CD4-positive, alpha-beta T cell treated with Interleukin-21 for 1 hour (primary cell): ENCODE measurements around the gene MBNL3.

Experiments
- DNase-seq: peaks from one replicate; pipeline ENCODE4 v3.0.0-alpha.2; 2020

MBNL3 gene, protein sequence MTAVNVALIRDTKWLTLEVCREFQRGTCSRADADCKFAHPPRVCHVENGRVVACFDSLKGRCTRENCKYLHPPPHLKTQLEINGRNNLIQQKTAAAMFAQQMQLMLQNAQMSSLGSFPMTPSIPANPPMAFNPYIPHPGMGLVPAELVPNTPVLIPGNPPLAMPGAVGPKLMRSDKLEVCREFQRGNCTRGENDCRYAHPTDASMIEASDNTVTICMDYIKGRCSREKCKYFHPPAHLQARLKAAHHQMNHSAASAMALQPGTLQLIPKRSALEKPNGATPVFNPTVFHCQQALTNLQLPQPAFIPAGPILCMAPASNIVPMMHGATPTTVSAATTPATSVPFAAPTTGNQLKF

GRCh38 chrX:132488819-132489577 lies at the start of gene MBNL3:
Gene MBNL3 (minus strand): TSS chrX:132489038. CDS start chrX:132439611, 49,427 bp downstream.
- peak; percentile 73 for DNase-seq

- no peak for DNase-seq
These were observed 44.6 kb upstream of the MBNL3 start for GRCh38 chrX:132533409-132533808.

GRCh38 chrX:132532913-132533312 lies 44.1 kb upstream of the MBNL3 start:
- DNase-seq = no peak

GRCh38 chrX:132532097-132532496 lies 43.3 kb upstream of the MBNL3 start:
- no peak for DNase-seq

DNA sequence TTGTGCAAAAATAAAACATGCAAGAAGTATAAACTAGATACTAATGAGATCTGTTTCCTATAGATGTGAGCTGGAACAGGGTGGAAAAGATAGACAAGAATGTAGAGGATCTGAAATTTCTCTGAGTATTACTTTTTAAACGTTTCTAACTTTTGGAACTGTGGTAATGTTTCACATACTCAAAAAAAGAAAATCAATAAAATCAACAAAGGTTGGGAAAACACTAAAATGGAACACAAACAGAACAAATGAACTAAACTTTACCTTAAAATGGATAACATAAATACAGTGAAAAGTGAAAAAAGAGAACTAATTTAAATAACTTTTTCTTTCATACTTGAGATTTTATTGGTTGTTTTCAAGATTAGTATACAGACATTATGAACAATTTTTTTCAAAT lies 32.0 kb upstream of the MBNL3 start:
- no peak for DNase-seq

- DNase-seq = no peak
These were observed 31.4 kb upstream of the MBNL3 start for GRCh38 chrX:132520213-132520612.

DNA sequence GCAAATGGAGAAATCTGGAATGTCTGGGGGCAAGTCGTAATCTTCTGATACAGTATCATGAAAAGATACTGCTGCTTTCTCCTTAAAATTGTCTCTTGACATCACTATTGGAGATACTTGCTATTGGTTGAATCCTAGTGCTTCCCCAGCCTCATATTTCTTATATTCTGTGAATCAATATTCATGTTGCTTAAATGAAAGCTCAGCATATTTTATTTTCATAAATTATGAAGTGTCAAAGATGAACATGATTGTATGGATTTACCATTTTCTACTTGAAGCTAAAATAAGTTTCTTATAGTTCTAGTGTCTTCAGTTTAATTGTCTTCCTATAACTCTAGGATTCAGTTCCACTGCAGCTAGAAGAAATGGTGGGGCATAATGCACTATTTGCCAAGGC lies 29.6 kb upstream of the MBNL3 start:
- DNase-seq = no peak

DNA sequence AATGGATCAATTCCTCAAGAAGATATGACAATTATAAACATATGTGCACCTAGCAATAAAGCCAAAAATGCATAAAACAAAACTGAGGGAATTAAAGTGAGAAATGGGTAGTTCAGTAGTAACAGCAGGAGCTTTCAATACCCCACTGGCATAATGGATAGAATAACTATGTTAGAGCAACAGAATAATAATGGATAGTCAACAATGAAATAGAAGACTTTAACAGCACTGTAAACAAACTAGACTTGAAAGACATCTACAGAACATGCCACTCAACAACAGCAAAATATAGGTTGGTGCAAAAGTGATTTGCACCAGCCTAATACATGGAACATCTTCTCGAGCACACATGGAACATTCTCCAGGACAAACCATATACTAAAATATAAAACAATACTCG lies 20.0 kb upstream of the MBNL3 start:
- DNase-seq = no peak

- DNase-seq = no peak
These were observed 16.3 kb upstream of the MBNL3 start for GRCh38 chrX:132505116-132505515.

GRCh38 chrX:132504417-132504816 lies 15.6 kb upstream of the MBNL3 start:
- no peak for DNase-seq

DNA sequence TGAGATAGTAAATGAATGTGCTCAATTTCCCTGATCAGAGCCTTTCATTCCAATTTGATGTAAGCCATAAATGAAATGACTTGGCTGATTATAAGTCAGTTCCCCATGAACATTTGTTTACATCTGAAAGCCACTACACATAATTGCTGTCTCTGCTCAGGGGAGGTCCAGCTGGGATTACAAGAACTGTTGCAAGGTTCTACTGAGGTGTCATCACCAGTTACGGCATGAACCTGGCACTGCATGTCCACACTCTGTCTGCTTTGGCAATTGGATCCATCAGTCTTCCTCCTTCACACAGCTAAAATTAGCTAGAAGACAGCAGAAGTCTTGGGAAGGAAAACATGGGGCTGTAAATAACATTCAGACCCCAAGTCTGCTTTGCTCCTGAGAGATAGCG lies 12.8 kb upstream of the MBNL3 start:
- DNase-seq = no peak

DNA sequence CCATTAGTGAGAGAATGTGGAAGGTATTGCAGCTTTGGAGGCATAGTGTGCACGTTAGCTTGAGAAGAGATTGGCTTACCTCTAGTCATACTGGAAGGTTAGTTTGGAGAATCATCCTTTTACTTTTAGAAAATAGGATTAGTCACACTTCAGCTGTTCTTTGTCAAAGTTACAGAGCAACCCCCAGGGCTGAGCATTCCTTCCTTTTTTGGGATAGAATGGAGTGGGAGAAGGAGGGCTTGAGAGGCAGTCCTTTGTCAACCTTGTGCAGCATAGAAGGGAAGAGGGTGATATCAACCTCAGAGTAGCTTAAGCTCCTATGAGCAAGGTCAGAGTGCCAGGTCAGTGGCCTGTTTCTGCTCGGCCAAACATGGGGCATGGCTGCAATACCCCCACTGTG lies 8.6 kb upstream of the MBNL3 start:
- DNase-seq = no peak

DNA sequence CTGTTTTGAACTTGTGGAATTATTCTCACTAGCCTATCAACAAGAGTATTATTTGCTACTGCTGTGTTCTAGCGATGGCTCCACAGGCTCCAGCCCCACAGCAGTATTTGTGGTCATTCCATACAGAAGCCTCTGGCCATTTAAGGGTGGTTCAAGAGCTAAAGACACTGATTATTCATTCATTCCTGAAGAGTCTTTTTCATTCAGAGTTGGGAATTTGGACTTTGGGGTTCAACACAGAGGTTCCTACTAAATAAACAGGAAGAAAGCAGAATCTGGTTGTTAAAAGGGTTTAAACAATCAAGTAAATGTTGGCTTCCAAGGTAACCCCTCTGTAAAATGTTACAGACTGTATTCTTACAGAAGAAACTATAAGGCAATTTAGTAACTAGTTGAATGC lies 4.3 kb upstream of the MBNL3 start:
- no peak for DNase-seq

DNA sequence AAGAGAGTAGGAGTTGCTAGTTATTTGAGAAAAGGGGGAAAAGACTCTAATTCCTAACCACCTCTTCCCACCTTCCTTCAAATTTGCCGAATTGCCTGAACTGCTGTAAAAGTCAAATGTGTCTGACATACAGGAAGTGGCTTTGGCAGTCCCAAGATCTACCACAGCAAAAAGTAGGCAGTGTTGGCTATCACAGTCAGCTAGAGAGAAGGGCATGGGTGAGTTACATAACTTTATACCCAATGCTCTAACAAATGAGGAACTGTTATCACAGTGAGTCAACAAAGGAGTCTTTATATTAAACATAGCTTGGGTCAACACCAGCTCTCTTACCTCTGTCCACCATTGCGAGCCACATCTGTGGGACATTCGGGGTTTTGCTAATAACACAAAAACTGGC lies 2.4 kb upstream of the MBNL3 start:
- DNase-seq = peak; percentile 60

DNA sequence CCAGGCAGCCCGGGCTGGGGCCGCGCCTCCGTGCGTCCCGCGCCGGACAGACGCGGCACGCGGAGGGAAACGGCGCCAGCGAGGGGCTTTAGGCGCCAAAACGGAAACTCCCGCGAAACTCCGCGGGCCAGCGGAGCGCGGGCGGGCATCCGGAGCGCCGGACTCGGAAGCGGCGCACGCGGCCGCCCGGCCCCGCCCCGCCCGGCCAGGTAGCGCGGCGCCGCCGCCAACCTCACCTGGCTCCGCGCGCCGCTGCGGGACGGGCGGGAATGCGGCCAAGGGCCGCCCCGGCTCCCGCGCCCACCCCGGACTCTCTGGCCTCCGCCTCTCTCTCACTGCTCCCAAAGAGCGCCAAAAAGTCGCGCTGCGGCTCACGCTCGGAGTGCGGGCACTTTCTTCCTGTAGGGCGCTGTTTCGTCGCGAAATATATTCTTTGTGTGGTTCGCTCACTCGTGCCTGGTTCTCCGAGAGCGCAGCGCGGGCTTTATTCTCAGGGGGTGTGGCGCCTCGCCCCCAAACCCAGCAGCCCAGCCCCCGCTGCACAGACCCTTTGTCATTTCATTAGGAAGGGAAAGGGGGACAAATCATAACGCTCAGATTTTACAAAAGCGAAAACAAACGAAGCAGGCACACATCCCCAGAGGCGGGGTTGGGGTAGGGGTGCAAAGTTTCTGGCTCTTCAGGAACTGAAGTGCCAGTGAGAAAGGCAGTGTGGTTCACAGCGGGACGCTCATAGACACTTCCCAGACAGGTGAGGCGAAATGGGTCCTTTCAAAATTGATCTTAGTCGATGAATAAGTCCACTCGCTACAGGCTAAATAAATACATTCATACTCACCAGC lies 961 bp upstream of the MBNL3 start:
- peak; percentile 60 for DNase-seq

DNA sequence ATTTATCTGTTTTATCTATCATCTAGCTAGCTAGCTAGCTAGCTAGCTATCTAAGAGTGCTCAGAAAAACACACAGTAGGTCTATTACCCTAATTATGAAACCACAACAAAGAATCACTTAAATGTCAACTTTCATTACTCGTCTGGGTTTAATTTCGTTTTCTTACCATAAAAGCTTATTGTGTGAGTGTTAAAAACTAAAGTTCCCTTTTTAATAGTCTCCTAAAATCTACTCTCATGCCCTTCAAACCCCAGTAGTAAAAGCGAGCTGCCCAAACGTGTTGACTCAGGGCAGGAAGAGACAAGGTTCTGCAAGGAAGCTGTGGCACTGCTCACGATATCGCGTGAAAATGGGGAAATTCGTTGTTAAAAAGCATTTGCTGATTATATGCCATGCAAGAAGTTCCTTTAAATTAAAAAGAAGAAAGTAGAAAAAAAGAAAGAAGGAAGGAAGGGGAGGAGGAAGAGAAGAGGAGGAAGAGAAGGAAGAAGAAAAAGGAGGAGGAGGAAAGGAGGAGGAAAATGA lies 595 bp downstream of the MBNL3 start:
- peak; percentile 42 for DNase-seq

- DNase-seq = no peak
These were observed 2.1 kb downstream of the MBNL3 start for GRCh38 chrX:132486599-132487178.

GRCh38 chrX:132483951-132484350 lies 4.9 kb downstream of the MBNL3 start:
- DNase-seq = no peak

- DNase-seq = no peak
These were observed 5.3 kb downstream of the MBNL3 start for GRCh38 chrX:132483488-132483887.

DNA sequence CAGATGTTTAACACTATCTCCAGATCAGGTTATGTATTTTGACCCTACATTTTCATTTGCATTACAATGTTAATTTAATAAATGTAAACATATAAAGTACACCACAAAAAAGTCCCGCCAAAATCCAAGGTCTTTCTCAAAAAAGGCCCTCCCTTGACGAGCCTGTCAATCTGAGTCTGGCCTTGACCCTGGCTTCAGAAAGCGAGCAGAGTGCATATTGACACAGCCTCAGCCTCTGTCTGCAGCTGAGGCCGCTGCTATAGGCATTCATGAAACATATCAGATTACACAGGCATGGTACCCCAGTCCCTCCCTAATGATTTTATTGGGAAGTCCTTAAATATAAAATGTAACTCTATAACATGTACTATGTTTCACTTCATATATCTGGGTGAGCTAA lies 6.2 kb downstream of the MBNL3 start:
- DNase-seq = no peak

DNA sequence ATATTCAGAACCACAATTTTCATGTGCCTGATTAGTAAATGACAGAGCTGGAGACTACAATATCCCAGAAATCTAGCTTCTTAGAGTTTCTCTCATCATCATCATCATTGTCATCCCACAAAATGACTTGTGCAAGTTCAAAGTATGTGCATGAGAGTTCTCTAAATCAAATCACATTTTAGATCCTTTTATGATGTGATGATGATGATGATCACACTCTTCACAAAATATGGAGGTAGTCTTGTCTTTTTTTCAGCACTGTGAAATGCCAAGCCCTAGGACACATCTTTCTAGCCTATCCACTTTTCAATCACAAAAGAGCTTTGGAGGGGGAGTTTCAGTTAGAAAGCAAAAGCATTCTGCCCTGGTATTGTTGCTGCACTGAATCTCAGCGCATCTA lies 7.4 kb downstream of the MBNL3 start:
- DNase-seq = no peak

- peak; percentile 60 for DNase-seq
These were observed 8.1 kb downstream of the MBNL3 start for GRCh38 chrX:132480581-132481203.
